MM.1S (cell line): ENCODE data around the gene NRG3.

Source experiments
- DNase-seq: peaks from one replicate; pipeline ENCODE4 v3.0.0-alpha.2; 2015
- H2AFZ ChIP-seq: fragments of 300-600 bp; sonication (generic); 2 replicates; pipeline ENCODE4 v1.6.0; 2016; ENCODE audit warnings: antibody characterized with exemption, low read length
- H3F3A ChIP-seq: fragments of 300-600 bp; sonication (generic); 2 replicates; pipeline ENCODE4 v1.6.1; 2016; ENCODE audit warnings: mild to moderate bottlenecking, antibody characterized with exemption, low read length, moderate library complexity, mixed read lengths; ENCODE audit not compliant: insufficient read depth
- H3K27ac ChIP-seq: fragments of 300-600 bp; sonication (generic); 2 replicates; pipeline ENCODE4 v1.5.1; 2016; ENCODE audit warnings: mild to moderate bottlenecking, low read length
- H3K27me3 ChIP-seq: fragments of 300-600 bp; sonication (generic); replicated peaks from 2 replicates; pipeline ENCODE4 v1.6.0; 2016; ENCODE audit warnings: low read length; ENCODE audit not compliant: insufficient read depth
- H3K36me3 ChIP-seq: fragments of 300-600 bp; sonication (generic); replicated peaks from 2 replicates; pipeline ENCODE4 v1.6.1; 2016; ENCODE audit warnings: mild to moderate bottlenecking, low read length, mixed read lengths; ENCODE audit not compliant: insufficient read depth
- H3K4me1 ChIP-seq: fragments of 300-600 bp; sonication (generic); 2 replicates; pipeline ENCODE4 v1.6.1; 2016; ENCODE audit warnings: low read length, mixed read lengths
- H3K4me2 ChIP-seq: fragments of 300-600 bp; sonication (generic); 2 replicates; pipeline ENCODE4 v1.6.0; 2016; ENCODE audit warnings: low read depth, low read length
- H3K4me3 ChIP-seq: fragments of 300-600 bp; sonication (generic); 2 replicates; pipeline ENCODE4 v1.5.1; 2016; ENCODE audit warnings: low read length, mixed read lengths
- H3K79me2 ChIP-seq: fragments of 300-600 bp; sonication (generic); 2 replicates; pipeline ENCODE4 v1.6.1; 2016; ENCODE audit warnings: mixed run types, low read length, mixed read lengths
- H3K9ac ChIP-seq: fragments of 300-600 bp; sonication (generic); 2 replicates; pipeline ENCODE4 v1.6.1; 2016; ENCODE audit warnings: low read length, mixed read lengths
- H3K9me2 ChIP-seq: fragments of 300-600 bp; sonication (generic); replicated peaks from 2 replicates; pipeline ENCODE4 v1.6.1; 2016; ENCODE audit warnings: mild to moderate bottlenecking, low read length, mixed read lengths; ENCODE audit not compliant: insufficient read depth
- H3K9me3 ChIP-seq: fragments of 300-600 bp; sonication (generic); replicated peaks from 2 replicates; pipeline ENCODE4 v1.6.1; 2016; ENCODE audit warnings: mild to moderate bottlenecking, low read length, mixed read lengths; ENCODE audit not compliant: insufficient read depth
- H4K20me1 ChIP-seq: fragments of 300-600 bp; sonication (generic); 2 replicates; pipeline ENCODE4 v1.6.1; 2016; ENCODE audit warnings: mild to moderate bottlenecking, low read length, moderate library complexity, mixed read lengths; ENCODE audit not compliant: insufficient read depth
- CTCF ChIP-seq: fragments of 300-600 bp; sonication (generic); IDR thresholded peaks from 2 replicates; pipeline ENCODE4 v1.5.1; 2016; ENCODE audit warnings: antibody characterized with exemption, low read length, mixed read lengths
- EZH2 ChIP-seq: fragments of 300-600 bp; sonication (generic); optimal IDR thresholded peaks from 2 replicates; pipeline ENCODE3; 2017; ENCODE audit warnings: low read depth, mild to moderate bottlenecking, antibody characterized with exemption, low read length, mixed read lengths
- EZH2phosphoT487 ChIP-seq: fragments of 300-600 bp; sonication (generic); IDR thresholded peaks from 2 replicates; pipeline ENCODE4 v1.6.1; 2018; ENCODE audit warnings: antibody characterized with exemption, low read length

Gene NRG3

GRCh38 chr10:82934947-82935346 lies 1060.0 kb downstream of the NRG3 start:
- H4K20me1 ChIP-seq = no peaks in the 10 kb centered on the region
- H3K27ac ChIP-seq = no peak overlapping the region
- DNase-seq = no peak
- no peak overlapping the region for H3K4me2 ChIP-seq
- no peaks in the 10 kb centered on the region for H3K9me2 ChIP-seq
- no peaks in the 10 kb centered on the region for H3K9me3 ChIP-seq
- H3K4me3 ChIP-seq = no peak overlapping the region
- H2AFZ ChIP-seq = no peak overlapping the region
- no peaks in the 10 kb centered on the region for H3F3A ChIP-seq
- no peak overlapping the region for H3K9ac ChIP-seq
- H3K36me3 ChIP-seq = no peaks in the 10 kb centered on the region
- no peaks in the 10 kb centered on the region for H3K27me3 ChIP-seq
- H3K79me2 ChIP-seq = no peaks in the 10 kb centered on the region
- H3K4me1 ChIP-seq = peaks cover 5% of the 10 kb centered on the region
- TF ChIP-seq EZH2phosphoT487 = no peak
- TF ChIP-seq CTCF = no peak
- no peak for TF ChIP-seq EZH2

GRCh38 chr10:82938331-82938730 lies 1063.3 kb downstream of the NRG3 start:
- Histone ChIP-seq H3K36me3 (no peaks in the 10 kb centered on the region), H3K27me3 (no peaks in the 10 kb centered on the region), H3K9me3 (no peaks in the 10 kb centered on the region), H3F3A (no peaks in the 10 kb centered on the region), H3K27ac (no peak overlapping the region), H3K9ac (no peak overlapping the region), H3K4me2 (no peak overlapping the region), H3K4me3 (no peak overlapping the region), H2AFZ (no peak overlapping the region), H3K4me1 (peaks cover 15% of the 10 kb centered on the region), H3K9me2 (no peaks in the 10 kb centered on the region), H3K79me2 (no peaks in the 10 kb centered on the region), H4K20me1 (no peaks in the 10 kb centered on the region)
- TF ChIP-seq CTCF = no peak
- DNase-seq = no peak

GRCh38 chr10:82942286-82943099 lies 1067.5 kb downstream of the NRG3 start:
- H2AFZ ChIP-seq = no peak overlapping the region
- no peak overlapping the region for H3K4me3 ChIP-seq
- TF ChIP-seq CTCF (no peak), EZH2 (no peak), EZH2phosphoT487 (no peak)
- H3K79me2 ChIP-seq = no peaks in the 10 kb centered on the region
- no peak overlapping the region for H3K9ac ChIP-seq
- H3K27ac ChIP-seq = no peak overlapping the region
- H3K36me3 ChIP-seq = no peaks in the 10 kb centered on the region
- no peaks in the 10 kb centered on the region for H4K20me1 ChIP-seq
- no peaks in the 10 kb centered on the region for H3F3A ChIP-seq
- H3K9me3 ChIP-seq = no peaks in the 10 kb centered on the region
- H3K4me2 ChIP-seq = no peak overlapping the region
- peaks cover 12% of the 10 kb centered on the region for H3K4me1 ChIP-seq
- no peak for DNase-seq
- no peaks in the 10 kb centered on the region for H3K27me3 ChIP-seq
- no peaks in the 10 kb centered on the region for H3K9me2 ChIP-seq
